ENCODE measurements around the gene TBCK. TPM values are rescaled to one million over a fixed set of nuclear protein-coding genes. Genes with fewer than 3 reads are reported as not detected.
A peak's percentile ranks its signal among the peaks of the same experiment; 100 is the strongest.

Gene TBCK
- total and polyA plus RNA-seq, 2 of the 8 experiments (the other 6 are each of a cell fraction or from before 2014, with no cell fraction given): 10.2 to 18.7 TPM

- Histone ChIP-seq H2AFZ (ENCODE audit: low read length) (peak overlapping the region; percentile 96; the same call in 1 of the 2 replicates), H3K4me1 (replicated peaks in 1 of 4; ENCODE audit: control insufficient read depth in 3 of 4, insufficient read depth in 4 of 4, low read length in 3 of 4) (no peaks in the 10 kb centered on the region), H3K14ac (ENCODE audit: insufficient read length) (no peak overlapping the region), H3K79me1 (ENCODE audit: low read depth, low read length) (peaks cover 2% of the 10 kb centered on the region; the same call in 1 of the 2 replicates), H2BK12ac (ENCODE audit: low read depth, low read length) (peak overlapping the region; percentile 2; the same call in 1 of the 2 replicates), H3K79me2 (ENCODE audit: control insufficient read depth in 1 of 2, insufficient read depth in 2 of 2, low read length in 2 of 2) (peaks cover 5 to 73% of the 10 kb centered on the region in 2 experiments; a peak in 3 of 4 replicates), H2BK5ac (ENCODE audit: low read depth, low read length) (peak overlapping the region; percentile 97), H4K91ac (replicated peaks; ENCODE audit: insufficient read length, low read length) (peak overlapping the region; percentile 18), H3K9ac (replicated peaks in 1 of 4; ENCODE audit: extremely low read depth in 1 of 4, low read depth in 3 of 4, low read length in 3 of 4) (peak overlapping the region; percentile 93 to 99 (median 98)), H3K23ac (ENCODE audit: insufficient read length) (no peak overlapping the region), H3K56ac (replicated peaks; ENCODE audit: insufficient read length, low read depth, low read length) (peak overlapping the region; percentile 40), H3K4me2 (ENCODE audit: insufficient read depth in 1 of 2, low read depth in 2 of 2, low read length in 2 of 2) (peak overlapping the region; percentile 85 to 98), H3K4me3 (ENCODE audit: extremely low read depth in 1 of 4, insufficient read depth in 2 of 4, low read depth in 3 of 4, low read length in 4 of 4) (peak overlapping the region; percentile 88 to 100 (median 98)), H2BK20ac (ENCODE audit: low read length) (no peak overlapping the region), H3K23me2 (ENCODE audit: low read depth, low read length) (peaks cover 10% of the 10 kb centered on the region; the same call in 1 of the 2 replicates), H3K27ac (ENCODE audit: low read depth, low read length) (peak overlapping the region; percentile 99), H4K5ac (ENCODE audit: insufficient read length, low read depth, low read length) (no peak overlapping the region), H2BK120ac (replicated peaks; ENCODE audit: low read depth, low read length) (no peak overlapping the region), H3K9me3 (ENCODE audit: insufficient read depth in 2 of 2, low read depth in 1 of 2, low read length in 1 of 2) (no peaks in the 10 kb centered on the region), H2AK5ac (ENCODE audit: low read depth, low read length) (no peak overlapping the region), H3K4ac (replicated peaks; ENCODE audit: insufficient read length, low read depth, low read length) (peak overlapping the region; percentile 48), H2BK15ac (ENCODE audit: low read length) (no peak overlapping the region), H3K18ac (ENCODE audit: extremely low read depth, low read length) (no peak overlapping the region), H3K27me3 (replicated peaks in 1 of 4; ENCODE audit: control insufficient read depth in 3 of 4, extremely low read depth in 1 of 4, insufficient read depth in 3 of 4, low read length in 3 of 4) (no peaks in the 10 kb centered on the region), H4K8ac (ENCODE audit: extremely low read depth, insufficient read depth, low read length) (peak overlapping the region; percentile 98; the same call in 1 of the 2 replicates), H4K20me1 (replicated peaks in 1 of 2; ENCODE audit: control insufficient read depth in 1 of 2, insufficient read depth in 2 of 2, low read length in 2 of 2) (no peaks in the 10 kb centered on the region), H3K36me3 (ENCODE audit: control insufficient read depth in 2 of 4, insufficient read depth in 4 of 4, low read length in 3 of 4) (peaks cover 0 to 2% (median under 1%) of the 10 kb centered on the region in 4 experiments; a peak in 1 of 8 replicates)
- 1% methylated on average over 13 of the region's 13 CpGs; no CpG with 5 or more reads in 1 of the 2 experiments for WGBS, 2 experiments (ENCODE audit: extremely low coverage in 1 of 2, insufficient coverage in 1 of 2, insufficient read length in 1 of 2, insufficient replicate concordance in 2 of 2, low coverage in 1 of 2, low lambda C conversion rate in 2 of 2, missing lambda C conversion rate in 1 of 2)
- POLR2A ChIA-PET (ENCODE audit: partially characterized antibody): interaction anchor here (0.8 to 1.6 kb wide), 8 partner anchors 10 to 95 kb away, joined by 3 to 13 read pairs (median 4); no protein-coding TSS in a partner anchor
- TF ChIP-seq SUZ12 (IDR thresholded peaks at IDR 0.05; ENCODE audit: low read length): no peak
- TF ChIP-seq TAF7 (optimal IDR thresholded peaks at IDR 0.05; ENCODE audit: borderline replicate concordance, low read depth, low read length): no peak
- no peak for TF ChIP-seq KDM1A (IDR thresholded peaks at IDR 0.05; ENCODE audit: borderline replicate concordance, low read length)
- CTCF ChIA-PET (ENCODE audit: partially characterized antibody): interaction anchor here (1.0 to 1.8 kb wide), 4 partner anchors 10 to 198 kb away, joined by 4 to 7 read pairs (median 4); no protein-coding TSS in a partner anchor
- FAIRE-seq (no peak), DNase-seq (ENCODE audit: low read depth in 1 of 2, low spot score in 2 of 2) (no peak)
Measured at GRCh38 chr4:106315476-106315967, 487 bp downstream of the TBCK start.
